ENCODE measurements around the gene TENM4. TPM values are rescaled to one million over a fixed set of nuclear protein-coding genes. Genes with fewer than 3 reads are reported as not detected.

The TENM4 gene
- polyA plus RNA-seq, 2 of the 4 experiments (the other 2 are of a cell fraction), result 0.06 to 0.31 TPM

- Histone ChIP-seq H3K9me3 (no peaks in the 10 kb centered on the region), H3K4me1 (no peaks in the 10 kb centered on the region), H3K27ac (no peak overlapping the region), H3K4me2 (no peak overlapping the region), H3K4me3 (no peak overlapping the region)
- ChIA-PET CTCF (interaction anchor here (1.1 to 4.2 kb wide), 5 partner anchors 7 to 446 kb away, joined by 3 to 35 read pairs (median 4); no protein-coding TSS in a partner anchor), POLR2A (no interaction called here)
- TF ChIP-seq GATA3 (IDR thresholded peaks at IDR 0.05; ENCODE audit: borderline replicate concordance), result no peak
- no peak for TF ChIP-seq ZSCAN20 (CRISPR knock-in tag; IDR thresholded peaks at IDR 0.05)
- no peak for TF ChIP-seq EP300 (IDR thresholded peaks at IDR 0.05)
- no peak for TF ChIP-seq RAD21 (conservative IDR thresholded peaks at IDR 0.05 in 1 of 2, IDR thresholded peaks at IDR 0.05 in 1 of 2)
- TF ChIP-seq, protein P1, sequence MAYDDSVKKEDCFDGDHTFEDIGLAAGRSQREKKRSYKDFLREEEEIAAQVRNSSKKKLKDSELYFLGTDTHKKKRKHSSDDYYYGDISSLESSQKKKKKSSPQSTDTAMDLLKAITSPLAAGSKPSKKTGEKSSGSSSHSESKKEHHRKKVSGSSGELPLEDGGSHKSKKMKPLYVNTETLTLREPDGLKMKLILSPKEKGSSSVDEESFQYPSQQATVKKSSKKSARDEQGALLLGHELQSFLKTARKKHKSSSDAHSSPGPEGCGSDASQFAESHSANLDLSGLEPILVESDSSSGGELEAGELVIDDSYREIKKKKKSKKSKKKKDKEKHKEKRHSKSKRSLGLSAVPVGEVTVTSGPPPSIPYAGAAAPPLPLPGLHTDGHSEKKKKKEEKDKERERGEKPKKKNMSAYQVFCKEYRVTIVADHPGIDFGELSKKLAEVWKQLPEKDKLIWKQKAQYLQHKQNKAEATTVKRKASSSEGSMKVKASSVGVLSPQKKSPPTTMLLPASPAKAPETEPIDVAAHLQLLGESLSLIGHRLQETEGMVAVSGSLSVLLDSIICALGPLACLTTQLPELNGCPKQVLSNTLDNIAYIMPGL (CRISPR knock-in tag; IDR thresholded peaks at IDR 0.05; ENCODE audit: borderline replicate concordance), result no peak
- no peak for TF ChIP-seq NR3C1 (IDR thresholded peaks at IDR 0.05)
- no peak for TF ChIP-seq MYC (IDR thresholded peaks at IDR 0.05; ENCODE audit: borderline replicate concordance, low read length)
- no peak for TF ChIP-seq RNF2 (IDR thresholded peaks at IDR 0.05; ENCODE audit: borderline replicate concordance, low read depth)
- TF ChIP-seq, protein P2, sequence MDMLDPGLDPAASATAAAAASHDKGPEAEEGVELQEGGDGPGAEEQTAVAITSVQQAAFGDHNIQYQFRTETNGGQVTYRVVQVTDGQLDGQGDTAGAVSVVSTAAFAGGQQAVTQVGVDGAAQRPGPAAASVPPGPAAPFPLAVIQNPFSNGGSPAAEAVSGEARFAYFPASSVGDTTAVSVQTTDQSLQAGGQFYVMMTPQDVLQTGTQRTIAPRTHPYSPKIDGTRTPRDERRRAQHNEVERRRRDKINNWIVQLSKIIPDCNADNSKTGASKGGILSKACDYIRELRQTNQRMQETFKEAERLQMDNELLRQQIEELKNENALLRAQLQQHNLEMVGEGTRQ (IDR thresholded peaks at IDR 0.05), result no peak
- DNase-seq (ENCODE audit: low read depth in 1 of 2, low spot score in 1 of 2) (no peak), ATAC-seq (no peak), FAIRE-seq (no peak)
- WGBS (ENCODE audit: missing lambda C conversion rate), result 45% methylated on average over 9 of the region's 11 CpGs
Observed at GRCh38 chr11:78653294-78653909, 787.4 kb downstream of the TENM4 start.

GRCh38 chr11:78652843-78653239, 788.0 kb downstream of the TENM4 start:
- no peak for TF ChIP-seq FOSL2 (IDR thresholded peaks at IDR 0.05)
- no peak for TF ChIP-seq FOSL2 (CRISPR knock-in tag; IDR thresholded peaks at IDR 0.05)
- no peak for TF ChIP-seq SREBF2 (IDR thresholded peaks at IDR 0.05)
- TF ChIP-seq NFE2L2 (conservative IDR thresholded peaks at IDR 0.05; ENCODE audit: low read length), result no peak
- no peak for TF ChIP-seq BHLHE40 (IDR thresholded peaks at IDR 0.05; ENCODE audit: low read depth, low read length)
- TF ChIP-seq, protein P1 (CRISPR knock-in tag; IDR thresholded peaks at IDR 0.05; ENCODE audit: borderline replicate concordance), result no peak
- no peak for TF ChIP-seq TFCP2L1 (CRISPR knock-in tag; IDR thresholded peaks at IDR 0.05)
- TF ChIP-seq REST (IDR thresholded peaks at IDR 0.05), result no peak
- no peak for TF ChIP-seq EHF (CRISPR knock-in tag; IDR thresholded peaks at IDR 0.05)
- TF ChIP-seq CBX2 (IDR thresholded peaks at IDR 0.05; ENCODE audit: borderline replicate concordance, low read depth), result no peak
- no peak for TF ChIP-seq MYC (IDR thresholded peaks at IDR 0.05; ENCODE audit: borderline replicate concordance, low read length)
- TF ChIP-seq CHD4 (IDR thresholded peaks at IDR 0.05; ENCODE audit: borderline replicate concordance), result no peak
- no peak for TF ChIP-seq BCL3 (IDR thresholded peaks at IDR 0.05)
- TF ChIP-seq PHF8 (IDR thresholded peaks at IDR 0.05; ENCODE audit: borderline replicate concordance, low read depth), result no peak
- no peak for TF ChIP-seq HEYL (CRISPR knock-in tag; IDR thresholded peaks at IDR 0.05)
- TF ChIP-seq MAZ (IDR thresholded peaks at IDR 0.05; ENCODE audit: borderline replicate concordance, low read depth, low read length), result no peak
- no peak for TF ChIP-seq RFX5 (IDR thresholded peaks at IDR 0.05)
- TF ChIP-seq CEBPB (IDR thresholded peaks at IDR 0.05), result no peak
- TF ChIP-seq POLR2A (IDR thresholded peaks at IDR 0.05; ENCODE audit: low read length), result no peak
- 23% methylated on average over 5 of the region's 5 CpGs for WGBS (ENCODE audit: missing lambda C conversion rate)
- DNase-seq (ENCODE audit: low read depth in 1 of 2, low spot score in 1 of 2), result no peak
- no peak for ATAC-seq
- no peaks in the 10 kb centered on the region for H3K4me1 ChIP-seq
- no peak overlapping the region for H3K4me3 ChIP-seq
- H3K9me3 ChIP-seq, result no peaks in the 10 kb centered on the region
- no peak overlapping the region for H3K27ac ChIP-seq
- H3K4me2 ChIP-seq, result no peak overlapping the region
- ChIA-PET CTCF (interaction anchor here (1.1 to 2.7 kb wide), 4 partner anchors 17 to 448 kb away, joined by 3 to 9 read pairs (median 5); no protein-coding TSS in a partner anchor), POLR2A (no interaction called here)
- no peak for FAIRE-seq
